IMR-90 (cell line): ENCODE measurements around the gene ATP10A. TPM values are rescaled to one million over a fixed set of nuclear protein-coding genes. Genes with fewer than 3 reads are reported as not detected.

Experiments
- ATAC-seq: fragments of 200-7000 bp; cut with Tn5 transposase; 2 replicates; pipeline ENCODE4 v1.9.1; 2020; ENCODE audit warnings: low read depth, mild to moderate bottlenecking, moderate library complexity
- BruUV-seq: library from RNA; stranded (reverse); fragments of 400-500 nt; replicated peaks from 2 replicates; lab custom pipeline; 2021; lab: Mats Ljungman, UMichigan
- CTCF ChIA-PET: fragments of 300-600 bp; formaldehyde crosslinking; extraction: SDS; loops from one replicate; lab custom pipeline; 2021; ENCODE audit warnings: antibody characterized with exemption; lab: Yijun Ruan, JAX
- POLR2A ChIA-PET: fragments of 300-600 bp; sonication (Branson Sonifier 250); formaldehyde crosslinking; loops from one replicate; lab custom pipeline; 2022; ENCODE audit warnings: antibody characterized with exemption; ENCODE audit not compliant: unreplicated experiment; lab: Charles Lee
- DNase-seq: peaks from one replicate; pipeline ENCODE4 v3.0.0; 2013
- H2AFZ ChIP-seq: replicated peaks from 2 replicates; pipeline ENCODE3; 2013; ENCODE audit warnings: low read length, mild to moderate bottlenecking; ENCODE audit not compliant: poor library complexity
- H2AK5ac ChIP-seq: 2 replicates; pipeline ENCODE4 v1.6.1; 2013; ENCODE audit warnings: low read depth, low read length, inconsistent platforms
- H2AK9ac ChIP-seq: replicated peaks from 2 replicates; pipeline ENCODE3; 2013; ENCODE audit warnings: mild to moderate bottlenecking, low read depth, low read length, moderate library complexity; ENCODE audit not compliant: poor library complexity
- H2BK120ac ChIP-seq: 2 replicates; pipeline ENCODE4 v1.6.1; 2013; ENCODE audit warnings: low read depth, low read length, inconsistent platforms
- H2BK15ac ChIP-seq: 3 replicates; pipeline ENCODE4 v1.6.1; 2013; ENCODE audit warnings: low read depth, low read length, inconsistent platforms
- H2BK20ac ChIP-seq: 2 replicates; pipeline ENCODE4 v1.6.1; 2013; ENCODE audit warnings: low read depth, mild to moderate bottlenecking, inconsistent platforms, low read length, moderate library complexity
- H2BK5ac ChIP-seq: 2 replicates; pipeline ENCODE4 v1.6.1; 2013; ENCODE audit warnings: mild to moderate bottlenecking, low read depth, low read length, inconsistent platforms; ENCODE audit not compliant: poor library complexity, severe bottlenecking
- H3K14ac ChIP-seq: replicated peaks from 2 replicates; pipeline ENCODE4 v1.6.1; 2013; ENCODE audit warnings: low read depth, low read length, inconsistent platforms
- H3K18ac ChIP-seq: 2 replicates; pipeline ENCODE4 v1.6.1; 2013; ENCODE audit warnings: low read depth, low read length, control low read depth
- H3K23ac ChIP-seq: 2 replicates; pipeline ENCODE4 v1.6.1; 2013; ENCODE audit warnings: low read depth, low read length, inconsistent platforms
- H3K27ac ChIP-seq: 2 replicates; pipeline ENCODE4 v1.5.1; 2013; ENCODE audit warnings: mild to moderate bottlenecking, control low read depth, low read length; ENCODE audit not compliant: insufficient read depth
- H3K27me3 ChIP-seq: 2 replicates; pipeline ENCODE4 v1.6.1; 2013; ENCODE audit warnings: low read length; ENCODE audit not compliant: control insufficient read depth, insufficient read depth
- H3K36me3 ChIP-seq: 2 replicates; pipeline ENCODE4 v1.6.1; 2013; ENCODE audit warnings: low read length, mixed read lengths; ENCODE audit not compliant: control insufficient read depth, insufficient read depth
- H3K4ac ChIP-seq: 2 replicates; pipeline ENCODE4 v1.6.1; 2013; ENCODE audit warnings: low read depth, low read length, inconsistent platforms
- H3K4me1 ChIP-seq: 2 replicates; pipeline ENCODE4 v1.6.1; 2013; ENCODE audit warnings: low read length, mixed read lengths; ENCODE audit not compliant: control insufficient read depth, insufficient read depth
- H3K4me2 ChIP-seq: 2 replicates; pipeline ENCODE4 v1.6.1; 2013; ENCODE audit warnings: low read depth, mild to moderate bottlenecking, control low read depth, low read length, moderate library complexity
- H3K4me3 ChIP-seq: 2 replicates; pipeline ENCODE4 v1.5.1; 2013; ENCODE audit warnings: low read depth, mild to moderate bottlenecking, control low read depth, low read length, moderate library complexity; ENCODE audit not compliant: insufficient read depth
- H3K56ac ChIP-seq: 2 replicates; pipeline ENCODE4 v1.6.1; 2013; ENCODE audit warnings: low read length, inconsistent platforms; ENCODE audit not compliant: insufficient read depth; ENCODE audit errors: extremely low read depth
- H3K79me1 ChIP-seq, 2 experiments: 2 replicates each; pipeline ENCODE4 v1.6.1; 2013; ENCODE audit warnings: low read length in 2 of 2, inconsistent platforms in 1 of 2, low read depth in 1 of 2
- H3K9ac ChIP-seq: 2 replicates; pipeline ENCODE4 v1.6.1; 2013; ENCODE audit warnings: low read depth, low read length, control low read depth
- H3K9me1 ChIP-seq: 2 replicates; pipeline ENCODE4 v1.6.1; 2013; ENCODE audit warnings: low read length, inconsistent platforms; ENCODE audit not compliant: insufficient read depth
- H3K9me3 ChIP-seq: 2 replicates; pipeline ENCODE4 v1.6.1; 2013; ENCODE audit warnings: low read length; ENCODE audit not compliant: control insufficient read depth, insufficient read depth
- H4K20me1 ChIP-seq: 2 replicates; pipeline ENCODE4 v1.6.1; 2013; ENCODE audit warnings: low read length, inconsistent platforms; ENCODE audit not compliant: insufficient read depth
- H4K5ac ChIP-seq: 2 replicates; pipeline ENCODE4 v1.6.1; 2013; ENCODE audit warnings: mild to moderate bottlenecking, low read depth, low read length, control low read depth
- H4K8ac ChIP-seq, 2 experiments: 2 replicates each; pipeline ENCODE4 v1.6.1; 2013; ENCODE audit warnings: low read depth in 2 of 2, low read length in 2 of 2, control low read depth in 1 of 2, inconsistent platforms in 1 of 2
- H4K91ac ChIP-seq: 2 replicates; pipeline ENCODE4 v1.6.1; 2013; ENCODE audit warnings: low read depth, low read length, inconsistent platforms; ENCODE audit not compliant: insufficient read depth
- ELK1 ChIP-seq: fragments of 150-350 bp; IDR thresholded peaks from 2 replicates; pipeline ENCODE4 v1.6.1; 2016; ENCODE audit warnings: low read depth, mild to moderate bottlenecking, low read length, moderate library complexity, borderline replicate concordance
- WGBS, 2 experiments: methylation state at CpG; one replicate each; pipeline versions ENCODE4 v1.1.5 to v1.1.7; 2013; ENCODE audit warnings: missing lambda C conversion rate in 2 of 2; ENCODE audit not compliant: insufficient read length in 1 of 2; ENCODE audit errors: extremely low coverage in 2 of 2; 5-methylcytosine and 5-hydroxymethylcytosine counted together
- dilution Hi-C: fragments of 300-500 bp; cut with HindIII; formaldehyde crosslinking; loops from one replicate; pipeline ENCODE4 v1.14.3; 2018; ENCODE audit warnings: low sequenced_read_pairs; ENCODE audit not compliant: unreplicated experiment
- in situ Hi-C: fragments of 300-500 bp; cut with MboI; formaldehyde crosslinking; loops from 3 replicates; pipeline ENCODE4 v1.14.3; 2019; ENCODE audit warnings: low sequenced_read_pairs, inconsistent platforms, mixed read lengths
- intact Hi-C: fragments of 100-400 bp; cut with micrococcal nuclease; formaldehyde crosslinking; loops from 2 replicates; pipeline ENCODE4 v1.10.0; 2022
- polyA plus RNA-seq, 3 experiments: library from polyadenylated mRNA; depleted of rRNA; stranded (reverse); fragments of >200 nt; gene quantifications; 2 replicates each; pipeline ENCODE4 v1.2.3, GENCODE V29; 2012; ENCODE audit warnings: low replicate concordance in 1 of 3
- total RNA-seq: library from RNA; depleted of rRNA; stranded (reverse); fragments of >200 nt; gene quantifications from 2 replicates; pipeline ENCODE4 v1.2.3, GENCODE V29; 2012

ATP10A gene
- total and polyA plus RNA-seq, 2 of the 4 experiments (the other 2 are of a cell fraction): 13.8 to 16.0 TPM

GRCh38 chr15:25802285-25802830 lies 60.8 kb downstream of the ATP10A start:
- TF ChIP-seq ELK1: no peak
- H3K27me3 ChIP-seq: no peaks in the 10 kb centered on the region
- no peak overlapping the region for H3K27ac ChIP-seq
- no peak overlapping the region for H2BK15ac ChIP-seq
- H2BK5ac ChIP-seq: no peak overlapping the region
- no peak overlapping the region for H4K5ac ChIP-seq
- H3K9me3 ChIP-seq: no peaks in the 10 kb centered on the region
- H3K4me3 ChIP-seq: no peak overlapping the region
- no peak overlapping the region for H3K18ac ChIP-seq
- no peak for ATAC-seq
- no peak overlapping the region for H2BK120ac ChIP-seq
- H4K8ac ChIP-seq: no peak overlapping the region
- no peak overlapping the region for H2AK5ac ChIP-seq
- H3K14ac ChIP-seq: no peak overlapping the region
- H4K91ac ChIP-seq: no peak overlapping the region
- peaks cover 22% of the 10 kb centered on the region for H3K9me1 ChIP-seq
- H3K4ac ChIP-seq: no peak overlapping the region
- H3K36me3 ChIP-seq: peaks cover 4% of the 10 kb centered on the region; the same call in 1 of the 2 replicates
- no TSS peak for BruUV-seq
- POLR2A ChIA-PET: no interaction called here
- no peak overlapping the region for H3K9ac ChIP-seq
- H3K23ac ChIP-seq: no peak overlapping the region
- DNase-seq: no peak
- H3K4me2 ChIP-seq: no peak overlapping the region
- H4K20me1 ChIP-seq: peaks cover 6% of the 10 kb centered on the region; the same call in 1 of the 2 replicates
- intact Hi-C loops: no loop called here
- peaks cover 14% of the 10 kb centered on the region for H3K4me1 ChIP-seq
- H2AFZ ChIP-seq: no peak overlapping the region
- no peak overlapping the region for H2AK9ac ChIP-seq
- in situ Hi-C loops: no loop called here
- WGBS, 2 experiments: 97% methylated on average over 6 of the region's 16 CpGs; no CpG with 5 or more reads in 1 of the 2 experiments
- CTCF ChIA-PET: no interaction called here
- no peak overlapping the region for H3K56ac ChIP-seq
- dilution Hi-C loops: no loop called here
- H3K79me1 ChIP-seq: peaks cover 27 to 73% of the 10 kb centered on the region in 2 experiments
- no peak overlapping the region for H2BK20ac ChIP-seq
